ENCODE results near the gene PDE6C.

PDE6C gene

GRCh38 chr10:93652857-93653256 lies 40.5 kb downstream of the PDE6C start:
- TF ChIP-seq CTCF (conservative IDR thresholded peaks at IDR 0.05): no peak
- H3K27ac ChIP-seq: no peak overlapping the region

- no peak for TF ChIP-seq CTCF (conservative IDR thresholded peaks at IDR 0.05)
- H3K27ac ChIP-seq: no peak overlapping the region
Observed at GRCh38 chr10:93654201-93654600, 41.9 kb downstream of the PDE6C start.

- no peak for TF ChIP-seq CTCF (conservative IDR thresholded peaks at IDR 0.05)
- no peak overlapping the region for H3K27ac ChIP-seq
Observed at GRCh38 chr10:93656155-93656554, 43.8 kb downstream of the PDE6C start.

- TF ChIP-seq CTCF (conservative IDR thresholded peaks at IDR 0.05): no peak
- H3K27ac ChIP-seq: no peak overlapping the region
Observed at GRCh38 chr10:93657757-93658156, 45.4 kb downstream of the PDE6C start.

GRCh38 chr10:93666030-93666429 lies 53.7 kb downstream of the PDE6C start:
- H3K27ac ChIP-seq: no peak overlapping the region
- no peak for TF ChIP-seq CTCF (conservative IDR thresholded peaks at IDR 0.05)

GRCh38 chr10:93667795-93668194 lies 55.5 kb downstream of the PDE6C start:
- no peak for TF ChIP-seq CTCF (conservative IDR thresholded peaks at IDR 0.05)

GRCh38 chr10:93670372-93670771 lies 58.0 kb downstream of the PDE6C start:
- TF ChIP-seq CTCF (conservative IDR thresholded peaks at IDR 0.05): no peak
- peak overlapping the region; percentile 3; the same call in 1 of the 2 replicates for H3K27ac ChIP-seq

More at GRCh38 chr10:93667795-93668194, 55.5 kb downstream of the PDE6C start:
- no peak overlapping the region for H3K27ac ChIP-seq

Measured in VCaP (cell line).